H9 (cell line): ENCODE measurements around the gene HNRNPA3. TPM values are rescaled to one million over a fixed set of nuclear protein-coding genes. Genes with fewer than 3 reads are reported as not detected.

ENCODE experiments used
- DNase-seq: peaks from one replicate; pipeline ENCODE4 v3.0.0-alpha.2; 2017
- H2AFZ ChIP-seq: one replicate; pipeline ENCODE4 v1.6.1; 2013; ENCODE audit warnings: mild to moderate bottlenecking, low read length, control low read depth, moderate library complexity
- H2AK5ac ChIP-seq: 2 replicates; pipeline ENCODE4 v1.6.1; 2013; ENCODE audit warnings: low read length, control low read depth, mixed read lengths; ENCODE audit not compliant: insufficient read length
- H2BK120ac ChIP-seq: one replicate; pipeline ENCODE4 v1.6.1; 2013; ENCODE audit warnings: low read depth, mild to moderate bottlenecking, low read length, control low read depth, inconsistent platforms; ENCODE audit not compliant: poor library complexity, severe bottlenecking
- H2BK12ac ChIP-seq: 2 replicates; pipeline ENCODE4 v1.6.1; 2013; ENCODE audit warnings: low read length, control low read depth, mixed read lengths, low read depth; ENCODE audit not compliant: insufficient read length
- H2BK15ac ChIP-seq: 2 replicates; pipeline ENCODE4 v1.6.1; 2013; ENCODE audit warnings: low read depth, low read length, control low read depth
- H2BK20ac ChIP-seq: one replicate; pipeline ENCODE4 v1.6.1; 2013; ENCODE audit warnings: low read depth, mild to moderate bottlenecking, low read length, control low read depth, inconsistent platforms; ENCODE audit not compliant: poor library complexity, severe bottlenecking
- H2BK5ac ChIP-seq: 2 replicates; pipeline ENCODE4 v1.6.1; 2013; ENCODE audit warnings: low read length, control low read depth, mixed read lengths; ENCODE audit not compliant: insufficient read length
- H3K14ac ChIP-seq: 2 replicates; pipeline ENCODE4 v1.6.1; 2013; ENCODE audit warnings: low read length, control low read depth; ENCODE audit not compliant: insufficient read depth
- H3K18ac ChIP-seq: 2 replicates; pipeline ENCODE4 v1.6.1; 2013; ENCODE audit warnings: low read depth, mild to moderate bottlenecking, mixed read lengths, low read length, control low read depth; ENCODE audit not compliant: insufficient read length
- H3K23ac ChIP-seq: 2 replicates; pipeline ENCODE4 v1.6.1; 2013; ENCODE audit warnings: low read length, control low read depth, mixed read lengths, low read depth; ENCODE audit not compliant: insufficient read length
- H3K23me2 ChIP-seq: 2 replicates; pipeline ENCODE4 v1.6.1; 2013; ENCODE audit warnings: low read depth, mild to moderate bottlenecking, mixed read lengths, low read length, control low read depth; ENCODE audit not compliant: insufficient read length, poor library complexity, severe bottlenecking
- H3K27ac ChIP-seq: 2 replicates; pipeline ENCODE4 v1.5.1; 2013; ENCODE audit warnings: low read length, control low read depth, mixed read lengths, low read depth; ENCODE audit not compliant: insufficient read length
- H3K27me3 ChIP-seq: 2 replicates; pipeline ENCODE4 v1.6.1; 2013; ENCODE audit warnings: low read length, control low read depth, inconsistent platforms; ENCODE audit not compliant: insufficient read depth
- H3K4ac ChIP-seq: 2 replicates; pipeline ENCODE4 v1.6.1; 2013; ENCODE audit warnings: low read depth, mild to moderate bottlenecking, control low read depth, inconsistent platforms, low read length, moderate library complexity
- H3K4me1 ChIP-seq: 2 replicates; pipeline ENCODE4 v1.6.1; 2013; ENCODE audit warnings: low read length, control low read depth, inconsistent platforms; ENCODE audit not compliant: insufficient read depth
- H3K4me2 ChIP-seq: 2 replicates; pipeline ENCODE4 v1.6.1; 2013; ENCODE audit warnings: low read length, control low read depth, mixed read lengths; ENCODE audit not compliant: insufficient read length, insufficient read depth
- H3K56ac ChIP-seq: 2 replicates; pipeline ENCODE4 v1.6.1; 2013; ENCODE audit warnings: low read depth, mild to moderate bottlenecking, mixed read lengths, low read length, control low read depth; ENCODE audit not compliant: insufficient read length
- H3K79me1 ChIP-seq: 2 replicates; pipeline ENCODE4 v1.6.1; 2013; ENCODE audit warnings: low read depth, mild to moderate bottlenecking, moderate library complexity, low read length, control low read depth, inconsistent platforms; ENCODE audit not compliant: insufficient read depth, poor library complexity, severe bottlenecking
- H3K79me2 ChIP-seq: 2 replicates; pipeline ENCODE4 v1.6.1; 2013; ENCODE audit warnings: low read length, control low read depth, inconsistent platforms; ENCODE audit not compliant: insufficient read depth
- H3K9ac ChIP-seq: 2 replicates; pipeline ENCODE4 v1.6.1; 2013; ENCODE audit warnings: low read length, control low read depth, mixed read lengths; ENCODE audit not compliant: insufficient read length; ENCODE audit errors: extremely low read depth
- H3K9me3 ChIP-seq: one replicate; pipeline ENCODE4 v1.6.1; 2013; ENCODE audit warnings: low read depth, low read length, inconsistent platforms; ENCODE audit not compliant: control insufficient read depth
- H3T11ph ChIP-seq: one replicate; pipeline ENCODE4 v1.6.1; 2013; ENCODE audit warnings: mild to moderate bottlenecking, low read length, control low read depth, inconsistent platforms
- H4K20me1 ChIP-seq: one replicate; pipeline ENCODE4 v1.6.1; 2013; ENCODE audit not compliant: control insufficient read depth, insufficient read length, insufficient read depth
- H4K5ac ChIP-seq: 2 replicates; pipeline ENCODE4 v1.6.1; 2013; ENCODE audit warnings: low read depth, mild to moderate bottlenecking, mixed read lengths, low read length, control low read depth; ENCODE audit not compliant: insufficient read length
- H4K8ac ChIP-seq: replicated peaks from 2 replicates; pipeline ENCODE4 v1.6.1; 2013; ENCODE audit warnings: low read length, control low read depth, mixed read lengths, low read depth; ENCODE audit not compliant: insufficient read length
- H4K91ac ChIP-seq: 2 replicates; pipeline ENCODE4 v1.6.1; 2013; ENCODE audit warnings: low read depth, mild to moderate bottlenecking, moderate library complexity, mixed read lengths, low read length, control low read depth; ENCODE audit not compliant: insufficient read length
- H3K27ac Mint-ChIP-seq, 3 experiments: 2 replicates in 2 of 3; 3 replicates in 1 of 3; pipeline ENCODE4 v1.8.0; 2020 to 2021; ENCODE audit warnings: mixed read lengths in 3 of 3, mild to moderate bottlenecking in 1 of 3, moderate library complexity in 1 of 3
- H3K27me3 Mint-ChIP-seq: 2 replicates; pipeline ENCODE4 v1.8.0; 2021; ENCODE audit warnings: low read depth, mild to moderate bottlenecking, moderate library complexity, mixed read lengths
- H3K36me3 Mint-ChIP-seq, 3 experiments: 2 replicates in 2 of 3; 3 replicates in 1 of 3; pipeline ENCODE4 v1.8.0; 2020 to 2021; ENCODE audit warnings: low read depth in 3 of 3, mixed read lengths in 3 of 3; ENCODE audit not compliant: insufficient read depth in 1 of 3
- H3K4me1 Mint-ChIP-seq, 2 experiments: 2 replicates each; pipeline ENCODE4 v1.8.0; 2020; ENCODE audit warnings: mixed read lengths in 2 of 2
- H3K4me3 Mint-ChIP-seq, 2 experiments: 2 replicates in 1 of 2; 3 replicates in 1 of 2; pipeline ENCODE4 v1.8.0; 2020 to 2021; ENCODE audit warnings: mild to moderate bottlenecking in 2 of 2, mixed read lengths in 2 of 2, moderate library complexity in 1 of 2
- H3K9me3 Mint-ChIP-seq, 2 experiments: 2 replicates in 1 of 2; 3 replicates in 1 of 2; pipeline ENCODE4 v1.8.0; 2020; ENCODE audit warnings: mild to moderate bottlenecking in 2 of 2, mixed read lengths in 2 of 2, moderate library complexity in 1 of 2
- CTCF ChIP-seq: fragments of 200-600 bp; sonication (generic); conservative IDR thresholded peaks from 3 replicates; pipeline ENCODE4 v1.8.0; 2021; ENCODE audit warnings: antibody characterized with exemption, mild to moderate bottlenecking
- WGBS: extraction: QIAGEN DNeasy Blood & Tissue Kit; methylation state at CpG from one replicate; pipeline ENCODE4 v1.1.7; 2013; ENCODE audit warnings: missing lambda C conversion rate, low lambda C conversion rate, mixed read lengths; ENCODE audit not compliant: insufficient read length; ENCODE audit errors: extremely low coverage; 5-methylcytosine and 5-hydroxymethylcytosine counted together
- total RNA-seq: library from RNA; stranded (reverse); gene quantifications from 2 replicates; pipeline ENCODE4 v1.2.1, GENCODE V29; 2021

HNRNPA3 gene
- total RNA-seq, 1 experiment from 2014 or later = 405 TPM

- H4K5ac ChIP-seq = no peak overlapping the region
- H3K27me3 ChIP-seq = no peaks in the 10 kb centered on the region
- H3K4ac ChIP-seq = no peak overlapping the region
- H3K27ac ChIP-seq = no peak overlapping the region
- no peak overlapping the region for H3K4me2 ChIP-seq
- no peak overlapping the region for H4K8ac ChIP-seq
- no peak overlapping the region for H2BK120ac ChIP-seq
- no peak overlapping the region for H3K56ac ChIP-seq
- Mint-ChIP-seq H3K27ac (no peak overlapping the region; a peak in 1 of 7 replicates), H3K9me3 (no peaks in the 10 kb centered on the region), H3K4me3 (no peak overlapping the region), H3K27me3 (no peaks in the 10 kb centered on the region), H3K36me3 (no peaks in the 10 kb centered on the region), H3K4me1 (peaks cover 17% of the 10 kb centered on the region in 2 experiments)
- no peak for DNase-seq
- H2BK5ac ChIP-seq = no peak overlapping the region
- no peak overlapping the region for H2AK5ac ChIP-seq
- no CpG with 5 or more reads among the region's 1 CpG for WGBS
- H2BK15ac ChIP-seq = no peak overlapping the region
- H3K9me3 ChIP-seq = no peaks in the 10 kb centered on the region
- TF ChIP-seq CTCF = no peak
- no peaks in the 10 kb centered on the region for H3K79me1 ChIP-seq
- no peaks in the 10 kb centered on the region for H3K79me2 ChIP-seq
- H2AFZ ChIP-seq = no peak overlapping the region
- H4K91ac ChIP-seq = no peak overlapping the region
- no peaks in the 10 kb centered on the region for H3K4me1 ChIP-seq
- H3K23me2 ChIP-seq = no peaks in the 10 kb centered on the region
- no peak overlapping the region for H3K14ac ChIP-seq
- no peak overlapping the region for H3K18ac ChIP-seq
- H2BK12ac ChIP-seq = no peak overlapping the region
- no peaks in the 10 kb centered on the region for H4K20me1 ChIP-seq
- H2BK20ac ChIP-seq = no peak overlapping the region
- H3T11ph ChIP-seq = no peak overlapping the region
- no peak overlapping the region for H3K9ac ChIP-seq
- no peak overlapping the region for H3K23ac ChIP-seq
Measured at GRCh38 chr2:177271981-177272666, 59.5 kb downstream of the HNRNPA3 start.
